GM12801 (cell line): ENCODE data around the gene ISG20.

Experiments used
- TF ChIP-seq, protein P1 (sequence below): IDR thresholded peaks from one replicate; pipeline ENCODE4 v1.5.1; 2011; ENCODE audit warnings: control low read depth; ENCODE audit not compliant: insufficient read length; ENCODE audit errors: extremely low read depth

Gene ISG20

DNA sequence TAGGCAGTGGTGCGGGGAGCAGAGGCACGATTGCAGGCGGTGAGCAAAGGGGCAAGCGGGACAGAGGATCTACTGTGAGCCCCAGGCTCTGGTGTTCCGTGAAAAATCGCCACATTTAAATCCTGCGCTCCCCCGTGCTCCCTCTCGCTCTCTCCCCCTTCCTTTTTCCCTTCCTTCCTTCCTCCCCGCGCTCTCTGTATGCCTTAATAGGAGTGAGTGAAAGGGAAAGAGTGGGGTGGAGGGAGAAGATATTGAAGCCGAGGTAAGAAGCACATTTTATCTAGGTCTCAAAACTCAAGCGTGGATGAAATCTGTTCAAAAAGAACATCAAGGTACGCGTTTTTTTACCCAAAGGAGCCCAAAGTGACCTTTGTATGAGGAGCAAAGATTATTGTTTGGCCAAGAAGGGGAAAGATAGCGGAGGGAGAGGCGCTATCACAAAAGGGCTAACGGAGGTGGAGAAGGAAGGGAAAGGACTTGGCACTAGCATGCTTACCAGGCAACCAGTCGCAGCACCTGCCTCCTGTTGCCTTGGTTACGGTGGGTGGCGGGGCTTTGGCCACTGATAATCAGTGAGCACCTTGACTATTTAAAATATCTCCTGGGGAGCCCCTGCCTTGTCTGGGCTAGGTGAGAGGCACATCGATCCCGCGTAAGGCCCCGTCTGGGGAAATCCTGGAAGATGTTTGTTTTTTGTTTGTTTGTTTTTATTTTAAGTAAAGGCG is 32.6 kb upstream of the ISG20 start:
- TF ChIP-seq, protein P1, sequence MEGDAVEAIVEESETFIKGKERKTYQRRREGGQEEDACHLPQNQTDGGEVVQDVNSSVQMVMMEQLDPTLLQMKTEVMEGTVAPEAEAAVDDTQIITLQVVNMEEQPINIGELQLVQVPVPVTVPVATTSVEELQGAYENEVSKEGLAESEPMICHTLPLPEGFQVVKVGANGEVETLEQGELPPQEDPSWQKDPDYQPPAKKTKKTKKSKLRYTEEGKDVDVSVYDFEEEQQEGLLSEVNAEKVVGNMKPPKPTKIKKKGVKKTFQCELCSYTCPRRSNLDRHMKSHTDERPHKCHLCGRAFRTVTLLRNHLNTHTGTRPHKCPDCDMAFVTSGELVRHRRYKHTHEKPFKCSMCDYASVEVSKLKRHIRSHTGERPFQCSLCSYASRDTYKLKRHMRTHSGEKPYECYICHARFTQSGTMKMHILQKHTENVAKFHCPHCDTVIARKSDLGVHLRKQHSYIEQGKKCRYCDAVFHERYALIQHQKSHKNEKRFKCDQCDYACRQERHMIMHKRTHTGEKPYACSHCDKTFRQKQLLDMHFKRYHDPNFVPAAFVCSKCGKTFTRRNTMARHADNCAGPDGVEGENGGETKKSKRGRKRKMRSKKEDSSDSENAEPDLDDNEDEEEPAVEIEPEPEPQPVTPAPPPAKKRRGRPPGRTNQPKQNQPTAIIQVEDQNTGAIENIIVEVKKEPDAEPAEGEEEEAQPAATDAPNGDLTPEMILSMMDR, result no peak

DNA sequence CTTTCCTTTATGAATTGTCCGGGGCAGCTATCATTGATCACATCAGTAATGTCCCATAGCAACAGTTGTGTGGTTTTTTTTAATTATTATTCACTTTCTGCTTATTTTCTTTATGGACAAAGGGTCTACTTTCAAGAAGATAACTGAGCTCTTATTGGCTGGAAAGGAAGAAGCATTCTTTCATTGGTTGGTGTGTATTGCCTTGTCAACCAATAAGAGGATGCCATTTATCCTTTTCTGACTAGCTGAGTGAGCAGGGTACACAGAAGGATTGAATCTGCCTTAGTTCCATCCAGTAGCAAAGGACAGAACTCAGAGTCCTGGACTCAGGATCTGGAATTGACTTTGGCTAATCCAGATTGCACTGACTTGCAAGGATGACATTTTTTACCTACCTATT is 30.9 kb upstream of the ISG20 start:
- TF ChIP-seq, protein P1, result no peak

DNA sequence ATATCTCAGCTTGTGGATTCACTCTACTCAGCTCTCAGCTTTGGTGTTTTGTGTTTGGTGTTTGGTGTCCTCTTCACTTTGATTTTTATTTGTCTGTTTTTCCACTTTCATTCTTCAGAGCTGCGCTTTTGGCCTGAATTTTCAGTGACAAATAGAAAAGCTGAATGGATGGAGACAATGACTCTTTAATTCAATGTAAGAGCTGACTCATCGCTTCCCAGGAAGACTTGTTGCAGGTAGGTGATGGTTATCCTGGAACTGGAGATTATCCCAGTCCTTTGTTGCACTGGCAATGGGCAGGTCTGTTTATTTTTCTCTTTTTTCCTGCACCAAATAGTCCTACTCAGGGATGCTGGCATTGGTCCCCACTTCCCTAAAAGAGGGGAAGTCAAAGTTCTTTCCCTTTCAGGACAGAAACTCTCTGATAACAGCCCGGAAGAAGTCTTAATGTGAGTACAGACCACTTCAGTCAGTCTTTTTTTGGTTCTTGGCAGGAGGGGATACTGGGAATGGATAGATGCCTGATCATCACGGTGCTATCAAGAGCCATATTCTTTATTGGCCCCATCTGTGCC is 30.1 kb upstream of the ISG20 start:
- TF ChIP-seq, protein P1, result no peak

DNA sequence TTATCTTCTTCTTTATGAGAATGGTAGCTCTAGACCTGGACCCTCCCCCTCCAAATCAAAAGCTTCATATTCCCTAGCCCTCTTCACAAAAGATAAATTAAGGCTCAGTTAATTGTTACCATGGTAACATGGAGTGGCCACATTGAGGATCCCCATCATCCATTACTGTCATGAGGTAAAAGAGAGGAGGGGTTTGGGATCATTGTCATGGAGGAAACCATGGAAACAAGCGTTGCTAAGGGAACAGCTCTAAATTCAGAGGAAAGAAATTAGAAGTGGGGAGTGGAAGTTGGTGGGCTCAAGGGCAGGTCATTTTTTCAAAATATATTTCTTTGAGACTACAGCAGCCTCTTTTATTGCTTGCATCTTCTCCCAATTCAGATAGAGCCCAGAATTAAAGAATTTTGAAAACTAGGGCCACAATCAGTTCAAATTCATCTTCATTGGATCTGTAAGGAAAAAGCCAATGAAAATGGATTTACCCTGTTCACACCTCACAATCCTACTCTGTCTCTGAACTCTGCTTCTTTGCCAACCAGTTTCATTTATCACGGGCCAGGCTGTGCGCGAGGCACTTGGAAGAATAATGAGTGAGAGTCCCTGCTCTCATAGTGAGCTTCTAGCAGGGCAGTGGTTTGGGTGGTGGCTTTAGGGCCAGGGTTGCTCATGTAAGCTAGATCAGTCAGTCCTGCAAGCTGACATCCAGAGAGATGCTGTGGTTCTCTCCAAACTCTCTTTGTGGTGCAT is 29.3 kb upstream of the ISG20 start:
- TF ChIP-seq, protein P1, result no peak

DNA sequence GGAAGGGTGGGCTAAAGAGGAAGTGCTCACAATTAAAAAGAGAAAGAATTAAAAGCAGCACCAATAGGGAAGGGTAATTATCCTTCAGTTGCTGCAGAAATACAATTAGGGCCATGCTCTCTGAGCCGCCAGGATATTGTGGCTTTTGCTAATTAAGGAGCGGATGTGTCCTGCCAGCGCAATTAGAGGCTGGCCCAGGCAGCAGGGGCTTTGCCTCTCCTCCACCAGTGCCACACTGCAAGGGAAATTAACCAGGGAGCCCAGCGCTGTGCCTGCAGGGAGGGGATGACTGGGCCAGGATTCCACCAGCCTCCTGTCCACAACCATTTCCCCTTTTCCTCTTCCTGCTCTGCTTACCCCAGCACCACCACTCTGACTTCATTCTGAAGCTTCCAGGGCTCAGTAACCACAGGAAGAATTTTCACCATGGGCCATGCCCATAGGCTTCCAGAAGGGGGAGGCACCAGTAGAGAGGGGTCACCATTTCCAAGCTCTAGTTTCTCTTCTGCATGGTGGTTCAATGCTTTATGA is 28.1 kb upstream of the ISG20 start:
- TF ChIP-seq, protein P1, result no peak

DNA sequence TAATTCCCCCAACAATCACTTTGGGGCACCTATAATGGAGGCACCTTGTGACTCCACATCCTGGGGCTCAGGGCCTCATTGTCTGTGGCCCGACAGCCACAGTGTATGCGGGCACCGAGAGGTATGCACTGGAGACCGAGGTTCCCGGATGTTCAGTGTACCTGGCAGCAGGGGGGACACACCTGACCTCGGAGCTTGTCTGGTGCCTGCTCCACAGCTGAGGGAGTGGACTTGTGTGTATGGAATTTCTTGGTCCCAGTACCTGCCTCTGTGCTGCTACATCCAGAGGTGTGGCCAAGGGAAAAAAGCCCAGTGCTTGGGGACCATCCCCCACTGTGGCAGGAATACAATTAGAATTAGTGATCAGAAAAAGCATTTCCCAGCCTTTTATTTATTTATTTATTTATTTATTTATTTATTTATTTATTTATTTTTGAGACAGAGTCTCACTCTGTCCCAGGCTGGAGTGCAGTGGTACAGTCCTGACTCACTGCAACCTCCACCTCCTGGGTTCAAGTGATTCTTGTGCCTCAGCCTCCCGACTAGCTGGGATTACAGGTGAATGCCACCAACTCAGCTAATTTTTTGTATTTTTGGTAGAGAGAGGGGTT is 26.5 kb upstream of the ISG20 start:
- TF ChIP-seq, protein P1, result no peak

DNA sequence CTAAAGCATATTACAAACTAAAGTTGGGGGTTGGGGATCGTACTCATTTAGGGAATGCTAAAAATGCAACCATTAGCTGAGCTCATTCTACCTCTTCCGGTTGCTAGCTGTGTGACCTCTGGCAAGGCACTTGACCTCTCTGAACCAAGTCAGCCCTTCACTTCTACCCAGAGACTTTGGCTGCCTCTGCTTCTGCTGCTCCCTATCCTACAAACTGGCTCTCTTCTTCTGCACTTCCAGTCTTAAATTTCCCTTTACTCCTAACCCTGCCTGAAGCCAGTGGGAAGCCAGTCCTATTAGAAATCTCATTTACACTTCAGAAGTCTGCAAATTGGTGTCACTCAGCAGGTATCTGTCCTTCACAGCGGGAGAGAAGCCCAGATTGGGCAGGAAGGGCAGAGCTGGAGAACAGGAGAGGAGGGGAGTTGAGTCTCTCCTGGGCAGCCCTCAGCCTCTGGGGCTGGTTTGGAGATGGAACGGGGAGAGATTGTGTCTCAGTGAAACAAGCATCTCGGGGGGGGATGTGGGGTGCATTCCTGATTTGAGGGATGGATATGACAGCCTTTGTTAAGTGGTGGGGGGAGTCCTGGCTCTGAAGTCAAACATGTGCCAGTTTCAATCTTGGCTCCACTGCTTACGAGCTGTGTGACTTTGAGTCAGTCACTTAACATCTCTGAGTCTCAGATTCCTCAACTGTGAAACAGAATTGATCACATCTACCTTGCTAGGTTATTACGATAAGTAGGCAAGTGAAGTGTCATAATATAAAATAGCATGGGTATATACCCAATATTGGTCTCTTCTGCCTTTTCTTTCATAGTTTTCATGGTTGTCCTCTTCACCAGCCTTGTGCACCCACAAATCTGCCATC is 25.5 kb upstream of the ISG20 start:
- TF ChIP-seq, protein P1, result no peak
